Measurements from ENCODE around the gene HOXB4. TPM values are rescaled to one million over a fixed set of nuclear protein-coding genes. Genes with fewer than 3 reads are reported as not detected.

HOXB4 gene
- total RNA-seq, 1 experiment from 2014 or later, result 0.04 TPM

DNA sequence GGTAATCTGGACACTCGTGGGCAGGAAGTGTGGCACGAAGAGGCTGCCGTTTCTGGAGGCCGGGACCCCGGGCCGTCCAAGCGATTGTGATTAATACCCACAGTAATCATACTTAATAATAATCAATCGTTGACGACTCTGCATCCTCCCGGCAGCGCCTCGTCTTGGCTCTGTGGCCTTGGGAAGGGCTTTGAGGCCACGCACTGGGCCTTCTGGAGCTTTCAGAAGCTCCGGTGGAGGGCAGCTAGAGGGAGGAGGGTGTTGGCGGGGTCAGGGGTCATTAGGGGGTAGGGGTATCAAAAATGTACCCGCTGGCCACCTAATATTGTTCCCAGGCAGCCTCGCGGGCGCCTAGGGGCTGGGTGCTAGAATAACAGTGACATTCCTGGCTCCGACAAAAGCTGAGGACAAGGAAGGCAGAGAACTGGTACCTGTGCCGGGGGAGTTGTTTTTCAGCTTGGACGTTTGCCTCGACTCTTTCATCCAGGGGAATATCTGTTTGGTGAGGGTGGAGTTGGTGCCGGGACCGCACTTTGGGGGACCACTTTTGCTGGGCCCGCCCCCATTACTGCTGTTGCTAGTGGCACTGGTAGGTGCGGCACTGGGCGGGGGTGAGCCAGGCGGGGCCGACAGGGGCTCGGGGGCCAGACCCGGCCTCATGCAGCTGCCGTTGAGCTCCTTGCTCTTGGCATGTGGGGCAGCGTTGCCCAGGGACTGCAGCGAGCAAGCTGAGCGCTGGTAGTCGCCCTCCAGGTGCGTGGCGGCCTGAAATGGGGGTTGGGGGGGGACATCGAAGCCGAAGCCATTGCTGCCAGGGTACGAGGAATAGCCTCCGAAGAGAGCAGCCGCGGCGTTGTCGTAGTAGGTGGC lies 26.3 kb downstream of the HOXB4 start:
- Mint-ChIP-seq H3K4me1 (peaks cover 53% of the 10 kb centered on the region), H3K9me3 (no peaks in the 10 kb centered on the region), H3K4me3 (peak overlapping the region; percentile 39), H3K36me3 (no peaks in the 10 kb centered on the region), H3K27ac (no peak overlapping the region), H3K27me3 (ENCODE audit: low read depth) (peaks cover 100% of the 10 kb centered on the region; the same call in 1 of the 2 replicates)
- ChIA-PET POLR2A (interaction anchor here (0.6 to 0.9 kb wide), 2 partner anchors 25 to 33 kb away, joined by 3 read pairs; no protein-coding TSS in a partner anchor), CTCF (interaction anchor here (0.6 to 2.7 kb wide), 4 partner anchors 25 to 85 kb away, joined by 5 to 11 read pairs (median 8); partner anchors contain the start of gene HOXB5)
- no peak for TF ChIP-seq ESRRA (CRISPR knock-in tag; IDR thresholded peaks at IDR 0.05; ENCODE audit: borderline replicate concordance)
- TF ChIP-seq, protein P1, sequence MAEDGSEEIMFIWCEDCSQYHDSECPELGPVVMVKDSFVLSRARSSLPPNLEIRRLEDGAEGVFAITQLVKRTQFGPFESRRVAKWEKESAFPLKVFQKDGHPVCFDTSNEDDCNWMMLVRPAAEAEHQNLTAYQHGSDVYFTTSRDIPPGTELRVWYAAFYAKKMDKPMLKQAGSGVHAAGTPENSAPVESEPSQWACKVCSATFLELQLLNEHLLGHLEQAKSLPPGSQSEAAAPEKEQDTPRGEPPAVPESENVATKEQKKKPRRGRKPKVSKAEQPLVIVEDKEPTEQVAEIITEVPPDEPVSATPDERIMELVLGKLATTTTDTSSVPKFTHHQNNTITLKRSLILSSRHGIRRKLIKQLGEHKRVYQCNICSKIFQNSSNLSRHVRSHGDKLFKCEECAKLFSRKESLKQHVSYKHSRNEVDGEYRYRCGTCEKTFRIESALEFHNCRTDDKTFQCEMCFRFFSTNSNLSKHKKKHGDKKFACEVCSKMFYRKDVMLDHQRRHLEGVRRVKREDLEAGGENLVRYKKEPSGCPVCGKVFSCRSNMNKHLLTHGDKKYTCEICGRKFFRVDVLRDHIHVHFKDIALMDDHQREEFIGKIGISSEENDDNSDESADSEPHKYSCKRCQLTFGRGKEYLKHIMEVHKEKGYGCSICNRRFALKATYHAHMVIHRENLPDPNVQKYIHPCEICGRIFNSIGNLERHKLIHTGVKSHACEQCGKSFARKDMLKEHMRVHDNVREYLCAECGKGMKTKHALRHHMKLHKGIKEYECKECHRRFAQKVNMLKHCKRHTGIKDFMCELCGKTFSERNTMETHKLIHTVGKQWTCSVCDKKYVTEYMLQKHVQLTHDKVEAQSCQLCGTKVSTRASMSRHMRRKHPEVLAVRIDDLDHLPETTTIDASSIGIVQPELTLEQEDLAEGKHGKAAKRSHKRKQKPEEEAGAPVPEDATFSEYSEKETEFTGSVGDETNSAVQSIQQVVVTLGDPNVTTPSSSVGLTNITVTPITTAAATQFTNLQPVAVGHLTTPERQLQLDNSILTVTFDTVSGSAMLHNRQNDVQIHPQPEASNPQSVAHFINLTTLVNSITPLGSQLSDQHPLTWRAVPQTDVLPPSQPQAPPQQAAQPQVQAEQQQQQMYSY (CRISPR knock-in tag; IDR thresholded peaks at IDR 0.05), result no peak
- TF ChIP-seq, protein P2, sequence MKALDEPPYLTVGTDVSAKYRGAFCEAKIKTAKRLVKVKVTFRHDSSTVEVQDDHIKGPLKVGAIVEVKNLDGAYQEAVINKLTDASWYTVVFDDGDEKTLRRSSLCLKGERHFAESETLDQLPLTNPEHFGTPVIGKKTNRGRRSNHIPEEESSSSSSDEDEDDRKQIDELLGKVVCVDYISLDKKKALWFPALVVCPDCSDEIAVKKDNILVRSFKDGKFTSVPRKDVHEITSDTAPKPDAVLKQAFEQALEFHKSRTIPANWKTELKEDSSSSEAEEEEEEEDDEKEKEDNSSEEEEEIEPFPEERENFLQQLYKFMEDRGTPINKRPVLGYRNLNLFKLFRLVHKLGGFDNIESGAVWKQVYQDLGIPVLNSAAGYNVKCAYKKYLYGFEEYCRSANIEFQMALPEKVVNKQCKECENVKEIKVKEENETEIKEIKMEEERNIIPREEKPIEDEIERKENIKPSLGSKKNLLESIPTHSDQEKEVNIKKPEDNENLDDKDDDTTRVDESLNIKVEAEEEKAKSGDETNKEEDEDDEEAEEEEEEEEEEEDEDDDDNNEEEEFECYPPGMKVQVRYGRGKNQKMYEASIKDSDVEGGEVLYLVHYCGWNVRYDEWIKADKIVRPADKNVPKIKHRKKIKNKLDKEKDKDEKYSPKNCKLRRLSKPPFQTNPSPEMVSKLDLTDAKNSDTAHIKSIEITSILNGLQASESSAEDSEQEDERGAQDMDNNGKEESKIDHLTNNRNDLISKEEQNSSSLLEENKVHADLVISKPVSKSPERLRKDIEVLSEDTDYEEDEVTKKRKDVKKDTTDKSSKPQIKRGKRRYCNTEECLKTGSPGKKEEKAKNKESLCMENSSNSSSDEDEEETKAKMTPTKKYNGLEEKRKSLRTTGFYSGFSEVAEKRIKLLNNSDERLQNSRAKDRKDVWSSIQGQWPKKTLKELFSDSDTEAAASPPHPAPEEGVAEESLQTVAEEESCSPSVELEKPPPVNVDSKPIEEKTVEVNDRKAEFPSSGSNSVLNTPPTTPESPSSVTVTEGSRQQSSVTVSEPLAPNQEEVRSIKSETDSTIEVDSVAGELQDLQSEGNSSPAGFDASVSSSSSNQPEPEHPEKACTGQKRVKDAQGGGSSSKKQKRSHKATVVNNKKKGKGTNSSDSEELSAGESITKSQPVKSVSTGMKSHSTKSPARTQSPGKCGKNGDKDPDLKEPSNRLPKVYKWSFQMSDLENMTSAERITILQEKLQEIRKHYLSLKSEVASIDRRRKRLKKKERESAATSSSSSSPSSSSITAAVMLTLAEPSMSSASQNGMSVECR (CRISPR knock-in tag; IDR thresholded peaks at IDR 0.05; ENCODE audit: borderline replicate concordance), result no peak
- TF ChIP-seq, protein P3, sequence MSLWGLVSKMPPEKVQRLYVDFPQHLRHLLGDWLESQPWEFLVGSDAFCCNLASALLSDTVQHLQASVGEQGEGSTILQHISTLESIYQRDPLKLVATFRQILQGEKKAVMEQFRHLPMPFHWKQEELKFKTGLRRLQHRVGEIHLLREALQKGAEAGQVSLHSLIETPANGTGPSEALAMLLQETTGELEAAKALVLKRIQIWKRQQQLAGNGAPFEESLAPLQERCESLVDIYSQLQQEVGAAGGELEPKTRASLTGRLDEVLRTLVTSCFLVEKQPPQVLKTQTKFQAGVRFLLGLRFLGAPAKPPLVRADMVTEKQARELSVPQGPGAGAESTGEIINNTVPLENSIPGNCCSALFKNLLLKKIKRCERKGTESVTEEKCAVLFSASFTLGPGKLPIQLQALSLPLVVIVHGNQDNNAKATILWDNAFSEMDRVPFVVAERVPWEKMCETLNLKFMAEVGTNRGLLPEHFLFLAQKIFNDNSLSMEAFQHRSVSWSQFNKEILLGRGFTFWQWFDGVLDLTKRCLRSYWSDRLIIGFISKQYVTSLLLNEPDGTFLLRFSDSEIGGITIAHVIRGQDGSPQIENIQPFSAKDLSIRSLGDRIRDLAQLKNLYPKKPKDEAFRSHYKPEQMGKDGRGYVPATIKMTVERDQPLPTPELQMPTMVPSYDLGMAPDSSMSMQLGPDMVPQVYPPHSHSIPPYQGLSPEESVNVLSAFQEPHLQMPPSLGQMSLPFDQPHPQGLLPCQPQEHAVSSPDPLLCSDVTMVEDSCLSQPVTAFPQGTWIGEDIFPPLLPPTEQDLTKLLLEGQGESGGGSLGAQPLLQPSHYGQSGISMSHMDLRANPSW (CRISPR knock-in tag; conservative IDR thresholded peaks at IDR 0.05; ENCODE audit: low read depth), result no peak
- TF ChIP-seq, protein P4, sequence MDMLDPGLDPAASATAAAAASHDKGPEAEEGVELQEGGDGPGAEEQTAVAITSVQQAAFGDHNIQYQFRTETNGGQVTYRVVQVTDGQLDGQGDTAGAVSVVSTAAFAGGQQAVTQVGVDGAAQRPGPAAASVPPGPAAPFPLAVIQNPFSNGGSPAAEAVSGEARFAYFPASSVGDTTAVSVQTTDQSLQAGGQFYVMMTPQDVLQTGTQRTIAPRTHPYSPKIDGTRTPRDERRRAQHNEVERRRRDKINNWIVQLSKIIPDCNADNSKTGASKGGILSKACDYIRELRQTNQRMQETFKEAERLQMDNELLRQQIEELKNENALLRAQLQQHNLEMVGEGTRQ (CRISPR knock-in tag; IDR thresholded peaks at IDR 0.05), result no peak
- TF ChIP-seq TEAD4 (CRISPR knock-in tag; IDR thresholded peaks at IDR 0.05), result no peak
- TF ChIP-seq, protein P5, sequence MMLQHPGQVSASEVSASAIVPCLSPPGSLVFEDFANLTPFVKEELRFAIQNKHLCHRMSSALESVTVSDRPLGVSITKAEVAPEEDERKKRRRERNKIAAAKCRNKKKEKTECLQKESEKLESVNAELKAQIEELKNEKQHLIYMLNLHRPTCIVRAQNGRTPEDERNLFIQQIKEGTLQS (CRISPR knock-in tag; conservative IDR thresholded peaks at IDR 0.05), result no peak
- ATAC-seq, result peak; percentile 4; the same call in 1 of the 2 replicates
- DNase-seq (ENCODE audit: low spot score), result no peak

DNA sequence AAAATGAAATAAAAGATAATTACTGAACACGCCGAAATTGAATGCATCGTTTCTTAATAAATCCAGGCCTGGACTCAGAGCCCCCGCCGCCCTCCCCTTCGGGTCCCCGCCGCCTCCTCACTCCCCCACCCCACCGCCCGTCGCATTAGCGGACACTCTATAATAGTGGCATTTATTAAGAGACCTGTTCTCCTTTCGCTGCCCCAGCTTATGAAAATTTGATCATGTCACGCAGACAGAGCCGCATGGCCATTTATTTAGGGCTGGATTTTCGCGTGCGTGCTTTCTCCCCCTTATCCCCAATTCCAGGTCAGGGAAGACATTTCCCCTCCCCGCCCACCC lies 27.0 kb downstream of the HOXB4 start:
- peaks cover 60% of the 10 kb centered on the region for H3K4me1 Mint-ChIP-seq
- DNase-seq (ENCODE audit: low spot score) (no peak), ATAC-seq (no peak)
- peaks cover 100% of the 10 kb centered on the region; the same call in 1 of the 2 replicates for H3K27me3 Mint-ChIP-seq (ENCODE audit: low read depth)
- no peaks in the 10 kb centered on the region for H3K9me3 Mint-ChIP-seq
- no peak overlapping the region for H3K4me3 Mint-ChIP-seq
- ChIA-PET CTCF (interaction anchor here (0.9 to 2.7 kb wide), 5 partner anchors 18 to 85 kb away, joined by 3 to 11 read pairs (median 6); partner anchors contain the start of gene HOXB5), POLR2A (interaction anchor here (0.9 kb wide), 1 partner anchor 25 kb away, joined by 3 read pairs; no protein-coding TSS in a partner anchor)
- no peaks in the 10 kb centered on the region for H3K36me3 Mint-ChIP-seq
- H3K27ac Mint-ChIP-seq, result no peak overlapping the region
- TF ChIP-seq NR2C2 (CRISPR knock-in tag; IDR thresholded peaks at IDR 0.05) (no peak), FOXP1 (CRISPR knock-in tag; IDR thresholded peaks at IDR 0.05; ENCODE audit: borderline replicate concordance) (no peak), ELF4 (CRISPR knock-in tag; IDR thresholded peaks at IDR 0.05; ENCODE audit: low read depth) (no peak)
- TF ChIP-seq, protein P6, sequence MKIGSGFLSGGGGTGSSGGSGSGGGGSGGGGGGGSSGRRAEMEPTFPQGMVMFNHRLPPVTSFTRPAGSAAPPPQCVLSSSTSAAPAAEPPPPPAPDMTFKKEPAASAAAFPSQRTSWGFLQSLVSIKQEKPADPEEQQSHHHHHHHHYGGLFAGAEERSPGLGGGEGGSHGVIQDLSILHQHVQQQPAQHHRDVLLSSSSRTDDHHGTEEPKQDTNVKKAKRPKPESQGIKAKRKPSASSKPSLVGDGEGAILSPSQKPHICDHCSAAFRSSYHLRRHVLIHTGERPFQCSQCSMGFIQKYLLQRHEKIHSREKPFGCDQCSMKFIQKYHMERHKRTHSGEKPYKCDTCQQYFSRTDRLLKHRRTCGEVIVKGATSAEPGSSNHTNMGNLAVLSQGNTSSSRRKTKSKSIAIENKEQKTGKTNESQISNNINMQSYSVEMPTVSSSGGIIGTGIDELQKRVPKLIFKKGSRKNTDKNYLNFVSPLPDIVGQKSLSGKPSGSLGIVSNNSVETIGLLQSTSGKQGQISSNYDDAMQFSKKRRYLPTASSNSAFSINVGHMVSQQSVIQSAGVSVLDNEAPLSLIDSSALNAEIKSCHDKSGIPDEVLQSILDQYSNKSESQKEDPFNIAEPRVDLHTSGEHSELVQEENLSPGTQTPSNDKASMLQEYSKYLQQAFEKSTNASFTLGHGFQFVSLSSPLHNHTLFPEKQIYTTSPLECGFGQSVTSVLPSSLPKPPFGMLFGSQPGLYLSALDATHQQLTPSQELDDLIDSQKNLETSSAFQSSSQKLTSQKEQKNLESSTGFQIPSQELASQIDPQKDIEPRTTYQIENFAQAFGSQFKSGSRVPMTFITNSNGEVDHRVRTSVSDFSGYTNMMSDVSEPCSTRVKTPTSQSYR (CRISPR knock-in tag; IDR thresholded peaks at IDR 0.05), result no peak
- TF ChIP-seq, protein P3 (CRISPR knock-in tag; conservative IDR thresholded peaks at IDR 0.05; ENCODE audit: low read depth), result no peak
- TF ChIP-seq, protein P5 (CRISPR knock-in tag; conservative IDR thresholded peaks at IDR 0.05), result no peak
